ENCODE measurements around the gene DDX5.

- TF ChIP-seq CTCF (IDR thresholded peaks at IDR 0.05) (no peak), EZH2 (IDR thresholded peaks at IDR 0.05; ENCODE audit: borderline replicate concordance, insufficient read depth, low read depth, low read length, poor library complexity, severe bottlenecking) (no peak)
Observed at GRCh38 chr17:64480951-64481350, 25.1 kb downstream of the DDX5 start.
